Vagina (tissue), 2 donors: ENCODE measurements around the gene DAB1.

ENCODE experiments used
- CTCF ChIP-seq, 3 experiments: fragments of 450-650 bp in 2 of 3; fragments of 200-600 bp in 1 of 3; sonication (generic) in 1 of 3; IDR thresholded peaks; one replicate each; pipeline ENCODE4 v1.5.1; 2017 to 2019; ENCODE audit warnings: antibody characterized with exemption in 3 of 3, mild to moderate bottlenecking in 2 of 3, moderate library complexity in 2 of 3
- POLR2A ChIP-seq, 2 donors: fragments of 450-650 bp; IDR thresholded peaks; one replicate each; pipeline ENCODE4 v1.6.1; 2017; ENCODE audit warnings: antibody characterized with exemption in 2 of 2, mild to moderate bottlenecking in 2 of 2, moderate library complexity in 2 of 2
- POLR2AphosphoS5 ChIP-seq, 2 donors: sonication (generic); formaldehyde crosslinking; IDR thresholded peaks; one replicate each; pipeline ENCODE4 v1.9.0; 2017; ENCODE audit warnings: antibody characterized with exemption in 2 of 2, mild to moderate bottlenecking in 2 of 2, low read depth in 1 of 2; ENCODE audit not compliant: insufficient read depth in 1 of 2

DNA sequence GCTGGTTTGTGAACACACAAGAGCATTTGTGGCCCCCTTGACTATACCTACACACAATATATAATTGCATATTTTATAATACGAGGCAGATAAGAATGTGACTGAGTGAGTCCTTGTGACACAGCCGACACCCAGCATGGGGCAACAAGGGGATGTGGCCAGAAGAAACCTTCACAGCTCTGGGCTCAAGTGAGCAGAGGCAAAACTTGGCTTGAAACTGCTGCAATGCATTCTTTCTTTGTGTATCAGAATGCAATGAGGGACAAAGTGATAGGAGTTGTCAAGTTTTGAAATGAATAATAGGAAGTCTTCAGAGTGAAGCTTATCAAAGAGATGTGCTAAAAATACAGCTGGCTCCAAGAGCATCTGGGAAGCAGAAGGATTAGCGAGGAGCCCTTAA, 334.0 kb downstream of the DAB1 start:
- TF ChIP-seq CTCF (IDR thresholded peaks at IDR 0.05) (no peak), POLR2A (IDR thresholded peaks at IDR 0.05) (no peak), POLR2AphosphoS5 (IDR thresholded peaks at IDR 0.05; ENCODE audit: insufficient read depth in 1 of 2, low read depth in 1 of 2) (no peak)
